ENCODE data around the gene PARM1. TPM values are rescaled to one million over a fixed set of nuclear protein-coding genes. Genes with fewer than 3 reads are reported as not detected.

PARM1 gene
- total and polyA plus RNA-seq, 2 of the 4 experiments (the other 2 are of a cell fraction): 0.07 to 0.18 TPM

DNA sequence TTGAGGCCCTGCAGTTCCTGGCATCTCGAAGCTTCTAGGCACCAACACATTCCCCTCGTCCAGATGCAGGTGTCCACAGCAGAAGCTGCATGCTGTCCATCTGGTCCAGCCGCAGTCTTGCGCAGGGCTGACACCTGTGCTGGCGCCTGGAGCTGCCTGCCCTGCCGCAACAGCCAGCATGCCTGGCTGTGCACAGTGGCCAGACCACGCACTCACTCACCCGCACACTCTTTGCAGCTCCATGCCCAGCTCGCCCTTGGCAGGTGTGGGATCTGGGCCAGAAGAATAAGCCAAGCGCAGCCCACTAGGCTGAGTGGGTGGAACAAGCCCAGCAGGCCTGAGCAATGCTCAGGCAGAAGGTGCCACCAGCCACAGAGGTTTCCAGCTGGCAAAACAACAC is 125.6 kb downstream of the PARM1 start:
- Histone ChIP-seq H3K9me1 (ENCODE audit: insufficient read depth, low read length) (no peaks in the 10 kb centered on the region), H3K4me2 (ENCODE audit: low read depth, low read length) (no peak overlapping the region), H2AK9ac (replicated peaks; ENCODE audit: low read depth, low read length, poor library complexity) (no peak overlapping the region), H4K20me1 (ENCODE audit: insufficient read depth, low read length) (no peaks in the 10 kb centered on the region), H3K14ac (replicated peaks; ENCODE audit: low read depth, low read length) (no peak overlapping the region), H3K23ac (ENCODE audit: low read depth, low read length) (no peak overlapping the region), H2BK20ac (ENCODE audit: low read depth, low read length) (no peak overlapping the region), H3K18ac (ENCODE audit: low read depth, low read length) (no peak overlapping the region), H3K9ac (ENCODE audit: low read depth, low read length) (no peak overlapping the region), H3K27me3 (ENCODE audit: control insufficient read depth, insufficient read depth, low read length) (no peaks in the 10 kb centered on the region), H3K9me3 (ENCODE audit: control insufficient read depth, insufficient read depth, low read length) (no peaks in the 10 kb centered on the region; the same call in 1 of the 2 replicates), H4K8ac (ENCODE audit: low read depth in 2 of 2, low read length in 2 of 2) (no peak overlapping the region), H3K79me1 (ENCODE audit: low read depth in 1 of 2, low read length in 2 of 2) (no peaks in the 10 kb centered on the region), H3K56ac (ENCODE audit: extremely low read depth, insufficient read depth, low read length) (no peak overlapping the region), H3K4ac (ENCODE audit: low read depth, low read length) (no peak overlapping the region), H3K36me3 (ENCODE audit: control insufficient read depth, insufficient read depth, low read length) (no peaks in the 10 kb centered on the region), H2BK5ac (ENCODE audit: low read depth, low read length, poor library complexity, severe bottlenecking) (no peak overlapping the region), H4K91ac (ENCODE audit: insufficient read depth, low read depth, low read length) (no peak overlapping the region), H2BK15ac (ENCODE audit: low read depth, low read length) (no peak overlapping the region), H3K4me1 (ENCODE audit: control insufficient read depth, insufficient read depth, low read length) (no peaks in the 10 kb centered on the region), H3K4me3 (ENCODE audit: insufficient read depth, low read depth, low read length) (no peak overlapping the region), H4K5ac (ENCODE audit: low read depth, low read length) (no peak overlapping the region), H2BK120ac (ENCODE audit: low read depth, low read length) (no peak overlapping the region), H3K27ac (ENCODE audit: insufficient read depth, low read length) (no peak overlapping the region), H2AFZ (replicated peaks; ENCODE audit: low read length, poor library complexity) (no peak overlapping the region), H2AK5ac (ENCODE audit: low read depth, low read length) (no peak overlapping the region)
- CTCF ChIA-PET: no interaction called here
- ATAC-seq (ENCODE audit: low read depth) (no peak), DNase-seq (no peak)
- intact Hi-C loops (cut with micrococcal nuclease) (no loop called here), dilution Hi-C loops (cut with HindIII; ENCODE audit: low sequenced_read_pairs, unreplicated experiment) (no loop called here), in situ Hi-C loops (cut with MboI; ENCODE audit: low sequenced_read_pairs) (no loop called here)
- POLR2A ChIA-PET (ENCODE audit: unreplicated experiment): no interaction called here
- no peak for TF ChIP-seq RFX5 (IDR thresholded peaks at IDR 0.05; ENCODE audit: low read depth, low read length)
- BruUV-seq (replicated peaks): no TSS peak
- 35% methylated on average over 2 of the region's 10 CpGs; no CpG with 5 or more reads in 1 of the 2 experiments for WGBS, 2 experiments (ENCODE audit: extremely low coverage in 2 of 2, insufficient read length in 1 of 2)
